GM19452 (cell line): Measurements from ENCODE around the gene PREX1.

Source experiments
- ATAC-seq: cut with Tn5 transposase; IDR thresholded peaks from one replicate; pipeline ENCODE4 v1.9.1; 2021; ENCODE audit not compliant: unreplicated experiment

Gene PREX1

GRCh38 chr20:48626938-48627736, 200.7 kb downstream of the PREX1 start:
- ATAC-seq, result no peak

GRCh38 chr20:48626226-48626937, 201.4 kb downstream of the PREX1 start:
- no peak for ATAC-seq

GRCh38 chr20:48625136-48625900, 202.5 kb downstream of the PREX1 start:
- ATAC-seq, result no peak

GRCh38 chr20:48624315-48625020, 203.3 kb downstream of the PREX1 start:
- ATAC-seq, result no peak

GRCh38 chr20:48623906-48624265, 203.9 kb downstream of the PREX1 start:
- no peak for ATAC-seq

GRCh38 chr20:48623176-48623905, 204.5 kb downstream of the PREX1 start:
- ATAC-seq, result no peak

- ATAC-seq, result no peak
These were observed 205.4 kb downstream of the PREX1 start for GRCh38 chr20:48622421-48622820.

GRCh38 chr20:48621376-48622078, 206.3 kb downstream of the PREX1 start:
- no peak for ATAC-seq

- ATAC-seq, result no peak
These were observed 207.1 kb downstream of the PREX1 start for GRCh38 chr20:48620507-48621375.

GRCh38 chr20:48620154-48620506, 207.7 kb downstream of the PREX1 start:
- no peak for ATAC-seq

- ATAC-seq, result no peak
These were observed 208.4 kb downstream of the PREX1 start for GRCh38 chr20:48619126-48620101.

- ATAC-seq, result no peak
These were observed 209.2 kb downstream of the PREX1 start for GRCh38 chr20:48618631-48619030.

- no peak for ATAC-seq
These were observed 209.7 kb downstream of the PREX1 start for GRCh38 chr20:48618052-48618451.

GRCh38 chr20:48617481-48617880, 210.3 kb downstream of the PREX1 start:
- ATAC-seq, result no peak

- ATAC-seq, result no peak
These were observed 211.3 kb downstream of the PREX1 start for GRCh38 chr20:48616481-48616880.

GRCh38 chr20:48615871-48616270, 211.9 kb downstream of the PREX1 start:
- no peak for ATAC-seq

GRCh38 chr20:48614593-48615274, 213.1 kb downstream of the PREX1 start:
- ATAC-seq, result no peak
